GM12891 (cell line): Measurements from ENCODE around the gene KCNMB2. TPM values are rescaled to one million over a fixed set of nuclear protein-coding genes. Genes with fewer than 3 reads are reported as not detected.
A peak's percentile ranks its signal among the peaks of the same experiment; 100 is the strongest.

ENCODE experiments used
- DNase-seq: peaks from one replicate; pipeline ENCODE4 v3.0.0; 2011; ENCODE audit warnings: low spot score; ENCODE audit not compliant: insufficient read length
- FAIRE-seq: peaks from 2 replicates; lab custom pipeline; 2011; peaks lifted over from hg19 to GRCh38; lab: Jason Lieb, UNC
- PAX5 ChIP-seq: IDR thresholded peaks from 2 replicates; pipeline ENCODE4 v1.6.1; 2011; ENCODE audit warnings: low read length, moderate library complexity, mild to moderate bottlenecking; ENCODE audit not compliant: insufficient read depth, severe bottlenecking
- POLR2A ChIP-seq: IDR thresholded peaks from 2 replicates; pipeline ENCODE4 v1.6.1; 2011; ENCODE audit warnings: low read depth, low read length, control low read depth
- POLR2AphosphoS5 ChIP-seq: IDR thresholded peaks from 2 replicates; pipeline ENCODE4 v1.6.1; 2011; ENCODE audit warnings: low read depth, low read length, control low read depth
- POU2F2 ChIP-seq: IDR thresholded peaks from 2 replicates; pipeline ENCODE4 v1.6.1; 2011; ENCODE audit warnings: low read depth, mild to moderate bottlenecking, control low read depth, low read length, moderate library complexity
- SPI1 ChIP-seq: IDR thresholded peaks from 2 replicates; pipeline ENCODE4 v1.6.1; 2011; ENCODE audit warnings: low read depth, low read length, control low read depth
- TAF1 ChIP-seq: IDR thresholded peaks from 2 replicates; pipeline ENCODE4 v1.6.1; 2011; ENCODE audit warnings: low read depth, low read length, control low read depth
- polyA plus RNA-seq: library from polyadenylated mRNA; unstranded; fragments of >200 nt; gene quantifications from one replicate; pipeline ENCODE4 v1.2.1, GENCODE V29; 2012; ENCODE audit warnings: low read depth, missing spikeins, inconsistent platforms; ENCODE audit not compliant: missing spikeins

The KCNMB2 gene
- 1.0 TPM for polyA plus RNA-seq

DNA sequence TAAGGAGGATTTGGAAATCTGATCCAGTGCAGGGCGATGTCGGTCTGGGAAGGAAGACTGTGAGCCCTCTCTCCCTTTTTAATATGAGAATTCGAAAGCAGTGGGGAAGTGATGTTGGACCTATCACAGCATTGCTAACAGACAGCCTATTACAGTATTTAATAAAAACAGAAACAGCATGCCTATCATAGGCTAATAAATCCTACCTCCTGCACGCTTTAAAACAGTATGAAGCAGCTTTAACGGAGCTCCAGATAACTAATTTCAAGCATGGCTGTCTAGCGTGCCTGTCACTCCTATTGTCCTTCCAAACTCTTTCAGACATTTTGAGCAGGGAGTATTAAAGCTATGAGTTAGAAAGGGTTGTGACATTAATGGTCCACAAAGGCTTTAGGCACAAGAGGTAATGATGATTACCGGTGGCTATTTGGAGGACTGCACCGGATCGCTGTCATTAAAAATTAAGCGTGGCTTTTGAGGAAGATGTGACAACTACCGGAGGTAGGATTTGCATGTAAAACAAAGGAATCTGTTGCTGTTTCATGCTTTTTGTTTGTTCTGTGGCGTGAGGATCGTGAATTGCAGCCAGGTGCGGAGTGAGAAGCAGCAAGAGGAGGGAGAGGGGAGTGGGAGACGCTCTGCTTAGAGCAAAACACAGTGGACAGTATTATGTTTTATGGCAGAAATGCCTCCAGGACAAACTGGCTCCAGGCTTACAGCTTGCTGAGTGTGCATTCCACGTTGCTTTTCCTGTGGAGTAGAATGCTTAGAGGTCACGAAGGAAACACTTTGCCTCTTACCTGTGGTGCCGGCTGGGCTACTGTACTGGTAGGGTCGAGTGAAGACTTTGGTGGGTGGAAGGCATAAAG, at the start of gene KCNMB2:
Gene KCNMB2, plus strand, starts transcription at position 226 of the 869 bp plus-strand sequence.
- FAIRE-seq = peak; percentile 74

DNA sequence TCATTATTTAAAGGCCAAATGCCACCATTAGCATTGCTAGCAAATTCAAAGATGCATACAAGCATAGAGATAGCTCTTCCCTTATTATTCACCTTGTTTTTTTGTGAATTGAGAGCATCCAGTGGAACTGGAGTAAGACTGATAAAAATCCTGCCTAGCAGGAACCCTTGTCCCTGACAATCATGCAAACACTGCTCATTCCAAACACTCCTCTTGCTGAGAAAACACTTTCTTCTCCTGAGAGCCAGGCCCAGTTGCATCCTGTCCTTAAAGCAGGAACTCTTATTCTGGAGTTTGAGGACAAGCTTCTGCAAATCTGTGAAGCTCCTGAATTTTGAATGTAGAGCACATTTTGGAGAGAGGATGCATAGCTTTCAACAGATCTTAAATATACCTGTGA, 49.3 kb upstream of the KCNMB2 start:
- DNase-seq (no peak), FAIRE-seq (no peak)
- no peak for TF ChIP-seq POLR2AphosphoS5
- no peak for TF ChIP-seq SPI1
- no peak for TF ChIP-seq POLR2A
- no peak for TF ChIP-seq TAF1
- no peak for TF ChIP-seq PAX5
- no peak for TF ChIP-seq POU2F2

More for the DNA sequence above, at the start of gene KCNMB2:
- no peak for DNase-seq
- TF ChIP-seq PAX5 (no peak), POU2F2 (0 out of 2 replicates have a peak, but pooled peaks have one; percentile 24), TAF1 (no peak), SPI1 (0 out of 2 replicates have a peak, but pooled peaks have one; percentile 8), POLR2AphosphoS5 (no peak), POLR2A (no peak; the same call in 1 of the 2 replicates)

DNA sequence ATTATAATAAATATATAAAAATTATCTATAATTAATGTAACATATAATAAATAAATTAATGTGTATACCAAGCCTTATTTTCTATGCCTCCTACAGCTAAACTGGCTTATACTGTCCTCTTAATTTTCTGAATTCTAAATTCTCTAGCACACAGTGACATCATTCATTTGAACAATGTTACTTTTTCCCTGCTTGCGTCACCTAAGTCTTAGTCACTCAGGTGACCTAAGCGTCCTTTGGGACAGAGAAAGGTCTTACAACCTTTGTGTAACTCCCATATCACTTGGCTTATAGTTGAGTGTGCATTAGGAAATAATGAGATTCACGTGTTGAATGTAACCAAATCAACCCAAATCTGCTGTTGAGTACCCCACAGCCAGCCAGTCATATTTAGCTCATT, 48.5 kb upstream of the KCNMB2 start:
- TF ChIP-seq SPI1 (no peak), POU2F2 (no peak), POLR2AphosphoS5 (no peak), PAX5 (no peak), TAF1 (no peak), POLR2A (no peak)
- FAIRE-seq = no peak
- no peak for DNase-seq

DNA sequence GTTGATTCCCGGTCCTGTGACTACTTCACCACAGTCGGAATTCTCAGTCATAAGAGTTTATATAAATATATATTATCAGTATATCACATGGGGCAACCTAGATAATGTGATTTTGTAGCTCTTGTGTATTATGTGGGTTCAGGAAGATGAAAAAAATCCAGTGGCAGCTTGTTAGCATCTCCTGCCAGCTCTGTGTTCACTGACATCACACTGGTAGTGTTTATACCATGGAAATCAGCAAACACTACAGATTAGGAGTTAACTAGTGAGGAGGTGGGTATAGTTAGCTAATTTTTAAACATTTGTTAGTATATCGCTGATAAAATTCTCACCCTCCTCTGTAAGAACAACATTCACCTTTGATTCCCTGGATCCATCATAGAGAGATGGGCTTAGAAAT, 44.5 kb upstream of the KCNMB2 start:
- DNase-seq = no peak
- no peak for FAIRE-seq
- TF ChIP-seq POLR2A (no peak), POU2F2 (no peak), PAX5 (no peak), SPI1 (no peak), POLR2AphosphoS5 (no peak), TAF1 (no peak)

DNA sequence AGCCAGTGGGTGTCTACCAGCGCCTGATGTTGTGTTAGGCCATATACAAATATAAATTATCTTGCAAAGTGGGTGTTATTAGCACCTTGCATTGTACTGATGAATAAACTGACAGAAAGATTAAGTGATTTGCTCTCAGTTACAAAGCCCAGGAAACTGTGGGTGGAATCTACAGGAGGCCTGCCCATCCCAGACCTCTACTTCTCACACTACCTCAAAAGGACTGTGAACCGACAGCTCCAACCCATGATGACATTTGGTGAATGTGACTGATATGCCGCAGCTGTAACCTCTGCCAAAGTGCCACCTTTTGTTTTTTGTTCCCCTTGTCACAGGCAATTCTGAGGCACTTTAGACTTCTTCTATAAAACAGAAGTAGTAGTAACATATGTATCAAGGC, 43.7 kb upstream of the KCNMB2 start:
- no peak for DNase-seq
- no peak for FAIRE-seq
- no peak for TF ChIP-seq TAF1
- no peak for TF ChIP-seq POU2F2
- TF ChIP-seq PAX5 = no peak
- no peak for TF ChIP-seq POLR2A
- no peak for TF ChIP-seq POLR2AphosphoS5
- TF ChIP-seq SPI1 = no peak

DNA sequence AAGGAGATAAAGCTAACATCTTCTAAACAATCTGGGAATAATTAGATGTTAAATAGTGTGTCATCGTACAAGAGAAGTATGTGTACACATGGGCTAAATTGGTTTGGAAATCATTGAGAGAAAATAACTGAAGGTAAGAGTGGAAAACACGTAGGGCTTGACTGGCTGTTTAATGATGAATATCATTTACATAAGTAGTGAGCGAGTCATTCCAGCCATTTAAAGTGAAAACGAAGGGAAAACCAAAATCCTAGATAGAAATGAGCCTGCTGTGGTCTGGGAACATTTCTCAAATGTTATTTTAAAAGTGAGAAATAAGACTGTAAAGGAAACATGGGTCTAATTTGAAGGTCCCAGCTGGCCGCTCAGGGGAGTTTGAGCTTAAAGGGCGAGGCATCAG, 41.9 kb upstream of the KCNMB2 start:
- FAIRE-seq (no peak), DNase-seq (no peak)
- TF ChIP-seq POLR2AphosphoS5 (no peak), TAF1 (no peak), SPI1 (no peak), POU2F2 (no peak), PAX5 (no peak), POLR2A (no peak)

DNA sequence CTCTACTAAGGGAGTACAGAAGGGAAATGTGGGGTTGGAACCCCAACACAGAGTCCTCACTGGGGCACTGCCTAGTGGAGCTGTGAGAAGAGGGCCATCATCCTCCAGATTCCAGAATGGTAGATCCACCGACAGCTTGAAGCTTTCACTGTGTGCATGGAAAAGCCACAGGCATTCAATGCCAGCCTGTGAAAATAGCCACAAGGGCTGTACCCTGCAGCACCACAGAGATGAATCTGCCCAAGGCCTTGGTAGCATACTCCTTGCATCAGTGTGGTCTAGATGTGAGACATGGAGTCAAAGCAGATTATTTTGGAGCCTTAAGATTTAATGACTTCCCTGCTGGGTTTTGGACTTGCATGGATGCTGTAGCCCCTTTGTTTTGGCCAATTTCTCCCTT, 39.3 kb upstream of the KCNMB2 start:
- no peak for DNase-seq

DNA sequence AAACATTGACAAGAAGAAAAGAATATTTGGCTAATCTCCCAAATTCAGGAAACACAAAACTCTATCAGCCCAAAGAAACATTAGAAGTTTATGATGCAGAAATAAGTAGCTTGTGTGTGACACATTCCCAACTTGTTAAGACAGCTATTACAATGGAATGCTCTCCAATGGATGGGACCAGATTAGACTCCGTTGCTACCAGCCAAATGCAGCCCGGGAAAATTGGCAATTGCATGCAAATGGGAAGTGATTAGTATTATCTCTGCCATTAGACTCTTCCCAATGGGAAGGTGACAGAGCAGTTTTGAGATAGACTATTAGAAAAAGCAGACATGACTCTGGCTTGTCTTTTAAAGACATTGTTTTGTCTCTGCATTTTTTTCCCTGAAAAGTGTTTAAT, 37.4 kb upstream of the KCNMB2 start:
- TF ChIP-seq PAX5 (no peak), POLR2AphosphoS5 (no peak), POU2F2 (no peak), TAF1 (no peak), POLR2A (no peak), SPI1 (no peak)
- FAIRE-seq (no peak), DNase-seq (no peak)

More for the DNA sequence above, 39.3 kb upstream of the KCNMB2 start:
- TF ChIP-seq POU2F2 = no peak
- TF ChIP-seq POLR2A = no peak
- TF ChIP-seq SPI1 = no peak
- no peak for TF ChIP-seq TAF1
- no peak for TF ChIP-seq POLR2AphosphoS5
- TF ChIP-seq PAX5 = no peak
- FAIRE-seq = no peak

DNA sequence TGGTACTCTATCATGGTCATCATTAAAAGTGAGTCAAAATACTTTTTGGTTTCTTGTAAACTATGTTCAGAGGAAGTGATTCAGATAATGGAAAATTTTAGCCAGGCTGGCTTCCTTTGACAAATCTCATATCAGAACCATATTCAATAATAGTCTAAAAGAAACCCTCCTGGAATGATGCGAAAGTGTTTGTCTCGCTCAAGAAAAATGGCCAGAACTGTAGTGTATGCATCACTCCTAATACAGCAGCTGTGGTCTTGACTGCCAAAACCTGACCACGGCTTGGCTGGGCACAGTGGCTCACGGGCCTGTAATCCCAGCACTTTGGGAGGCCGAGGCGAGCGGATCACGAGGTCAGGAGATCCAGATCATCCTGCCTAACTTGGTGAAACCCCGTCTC, 35.6 kb upstream of the KCNMB2 start:
- FAIRE-seq (no peak), DNase-seq (no peak)
- TF ChIP-seq SPI1 (no peak), POU2F2 (no peak), TAF1 (no peak), PAX5 (no peak), POLR2AphosphoS5 (no peak), POLR2A (no peak)

DNA sequence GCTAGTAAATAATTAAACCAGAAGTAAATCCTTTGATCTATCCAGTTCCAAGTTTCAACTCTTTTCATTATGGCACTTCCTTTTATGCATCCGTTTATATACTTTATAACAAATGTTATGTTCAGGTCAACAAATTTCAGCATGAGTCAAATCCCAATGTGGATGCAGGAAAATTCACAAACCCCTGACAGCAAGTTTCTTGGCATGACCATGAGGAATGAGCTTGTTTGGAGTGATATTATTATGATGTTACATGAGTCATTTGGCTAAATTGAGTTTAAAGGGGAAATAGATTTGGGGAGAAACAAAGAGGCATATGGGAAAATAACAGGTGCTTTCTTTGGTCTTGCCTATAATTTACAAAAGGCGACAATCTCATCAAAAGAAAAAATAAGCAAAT, 32.1 kb upstream of the KCNMB2 start:
- FAIRE-seq (no peak), DNase-seq (no peak)
- TF ChIP-seq POU2F2 = no peak
- no peak for TF ChIP-seq POLR2A
- no peak for TF ChIP-seq POLR2AphosphoS5
- no peak for TF ChIP-seq PAX5
- TF ChIP-seq SPI1 = no peak
- no peak for TF ChIP-seq TAF1
